Neural progenitor cell (in vitro differentiated cells): ENCODE measurements around the gene ZNF146.

Experiments
- EZH2 ChIP-seq: fragments of 200-600 bp; sonication (generic); IDR thresholded peaks from 2 replicates; pipeline ENCODE4 v1.6.1; 2017; ENCODE audit warnings: antibody characterized with exemption, mild to moderate bottlenecking, moderate library complexity
- TF ChIP-seq, protein P1 (sequence below): fragments of 200-600 bp; sonication (generic); IDR thresholded peaks from 2 replicates; pipeline ENCODE4 v1.5.1; 2017; ENCODE audit warnings: antibody characterized with exemption, mild to moderate bottlenecking

GRCh38 chr19:36246006-36246481 lies 31.1 kb downstream of the ZNF146 start:
- no peak for TF ChIP-seq EZH2
- TF ChIP-seq, protein P1, sequence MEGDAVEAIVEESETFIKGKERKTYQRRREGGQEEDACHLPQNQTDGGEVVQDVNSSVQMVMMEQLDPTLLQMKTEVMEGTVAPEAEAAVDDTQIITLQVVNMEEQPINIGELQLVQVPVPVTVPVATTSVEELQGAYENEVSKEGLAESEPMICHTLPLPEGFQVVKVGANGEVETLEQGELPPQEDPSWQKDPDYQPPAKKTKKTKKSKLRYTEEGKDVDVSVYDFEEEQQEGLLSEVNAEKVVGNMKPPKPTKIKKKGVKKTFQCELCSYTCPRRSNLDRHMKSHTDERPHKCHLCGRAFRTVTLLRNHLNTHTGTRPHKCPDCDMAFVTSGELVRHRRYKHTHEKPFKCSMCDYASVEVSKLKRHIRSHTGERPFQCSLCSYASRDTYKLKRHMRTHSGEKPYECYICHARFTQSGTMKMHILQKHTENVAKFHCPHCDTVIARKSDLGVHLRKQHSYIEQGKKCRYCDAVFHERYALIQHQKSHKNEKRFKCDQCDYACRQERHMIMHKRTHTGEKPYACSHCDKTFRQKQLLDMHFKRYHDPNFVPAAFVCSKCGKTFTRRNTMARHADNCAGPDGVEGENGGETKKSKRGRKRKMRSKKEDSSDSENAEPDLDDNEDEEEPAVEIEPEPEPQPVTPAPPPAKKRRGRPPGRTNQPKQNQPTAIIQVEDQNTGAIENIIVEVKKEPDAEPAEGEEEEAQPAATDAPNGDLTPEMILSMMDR = no peak
